ENCODE measurements around the gene NRF1.

- no peak for TF ChIP-seq CTCF (IDR thresholded peaks at IDR 0.05)
- no peak for TF ChIP-seq POLR2A (IDR thresholded peaks at IDR 0.05)
Observed at GRCh38 chr7:129713544-129713943, 102.0 kb downstream of the NRF1 start.

Measured in vagina (tissue), 2 donors.